HCT116 (cell line): ENCODE data around the gene VWA7. TPM values are rescaled to one million over a fixed set of nuclear protein-coding genes. Genes with fewer than 3 reads are reported as not detected.

Experiments
- ATAC-seq: fragments of 200-7000 bp; cut with Tn5 transposase; 2 replicates; pipeline ENCODE4 v1.9.1; 2020; ENCODE audit warnings: mild to moderate bottlenecking, moderate library complexity
- BruUV-seq: library from RNA; stranded (reverse); fragments of 400-500 nt; replicated peaks from 2 replicates; lab custom pipeline; 2021; lab: Mats Ljungman, UMichigan
- CTCF ChIA-PET: fragments of 300-600 bp; sonication (Branson Sonifier 250); formaldehyde crosslinking; loops from one replicate; lab custom pipeline; 2021; ENCODE audit warnings: antibody characterized with exemption; lab: Charles Lee
- POLR2A ChIA-PET: fragments of 300-600, 350-600 bp; sonication (Branson Sonifier 250); formaldehyde crosslinking; loops from one replicate; lab custom pipeline; 2021; ENCODE audit warnings: antibody characterized with exemption; lab: Charles Lee
- RAD21 ChIA-PET, 2 experiments: fragments of 300-600 bp; sonication (Branson Sonifier 250); formaldehyde crosslinking; loops; one replicate each; lab custom pipeline; 2023; ENCODE audit warnings: low total read pairs in 2 of 2; ENCODE audit not compliant: uncharacterized antibody in 2 of 2, unreplicated experiment in 2 of 2, low non-redundant PET in 1 of 2; lab: Charles Lee
- DNase-seq: peaks from one replicate; pipeline ENCODE4 v3.0.0-alpha.2; 2010; ENCODE audit warnings: low read depth, low spot score
- H2AFZ ChIP-seq: fragments of 200-600 bp; shearing (Covaris generic), sonication (generic); 2 replicates; pipeline ENCODE4 v1.6.1; 2017; ENCODE audit warnings: low read depth, mixed run types, mixed read lengths, antibody characterized with exemption, low read length; ENCODE audit not compliant: poor library complexity, severe bottlenecking
- H3K27ac ChIP-seq: 2 replicates; pipeline ENCODE4 v1.5.1; 2012; ENCODE audit warnings: low read depth, low read length
- H3K27me3 ChIP-seq: fragments of 200-600 bp; sonication (generic); 2 replicates; pipeline ENCODE4 v1.6.1; 2016; ENCODE audit warnings: mixed run types, low read length, mixed read lengths; ENCODE audit not compliant: insufficient read depth
- H3K36me3 ChIP-seq, 2 experiments: fragments of 200-500 bp in 1 of 2; fragments of 200-600 bp in 1 of 2; sonication (Bioruptor generic) in 1 of 2; sonication (generic) in 1 of 2; 2 replicates each; pipeline versions ENCODE4 v1.5.1 to v1.6.1; 2014 to 2016; ENCODE audit warnings: low read length in 2 of 2, inconsistent platforms in 1 of 2, mixed read lengths in 1 of 2, mixed run types in 1 of 2; ENCODE audit not compliant: insufficient read depth in 2 of 2, control insufficient read depth in 1 of 2
- H3K4me1 ChIP-seq, 2 experiments: fragments of 200-600 bp in 1 of 2; sonication (generic) in 1 of 2; 2 replicates each; pipeline versions ENCODE4 v1.5.1 to v1.6.1; 2012 to 2017; ENCODE audit warnings: low read length in 2 of 2, inconsistent platforms in 1 of 2, mild to moderate bottlenecking in 1 of 2, mixed read lengths in 1 of 2, mixed run types in 1 of 2, moderate library complexity in 1 of 2; ENCODE audit not compliant: insufficient read depth in 2 of 2, control insufficient read depth in 1 of 2
- H3K4me2 ChIP-seq: fragments of 200-600 bp; sonication (generic); 2 replicates; pipeline ENCODE4 v1.6.1; 2017; ENCODE audit warnings: mixed run types, low read length, mixed read lengths
- H3K4me3 ChIP-seq, 2 experiments: fragments of 200-600 bp in 1 of 2; sonication (generic) in 1 of 2; replicated peaks in 1 of 2; 2 replicates each; pipeline ENCODE4 v1.5.1; 2011 to 2016; ENCODE audit warnings: low read length in 2 of 2, control low read depth in 1 of 2, low read depth in 1 of 2, mild to moderate bottlenecking in 1 of 2, mixed read lengths in 1 of 2, mixed run types in 1 of 2
- H3K79me2 ChIP-seq: fragments of 200-600 bp; sonication (generic); 2 replicates; pipeline ENCODE4 v1.6.1; 2017; ENCODE audit warnings: mild to moderate bottlenecking, mixed run types, low read length, moderate library complexity, mixed read lengths; ENCODE audit not compliant: insufficient read depth
- H3K9ac ChIP-seq: fragments of 200-600 bp; sonication (generic); 2 replicates; pipeline ENCODE4 v1.6.1; 2016; ENCODE audit warnings: low read length, mixed read lengths
- H3K9me2 ChIP-seq: fragments of 200-600 bp; sonication (generic), shearing (Covaris generic); 2 replicates; pipeline ENCODE4 v1.6.1; 2017; ENCODE audit warnings: mixed run types, mild to moderate bottlenecking, moderate library complexity; ENCODE audit not compliant: insufficient read depth
- H3K9me3 ChIP-seq, 2 experiments: fragments of 200-500 bp in 1 of 2; fragments of 200-600 bp in 1 of 2; sonication (Bioruptor generic) in 1 of 2; sonication (generic) in 1 of 2; 2 replicates each; pipeline ENCODE4 v1.6.1; 2014 to 2017; ENCODE audit warnings: low read length in 2 of 2, mixed read lengths in 2 of 2, inconsistent platforms in 1 of 2, low read depth in 1 of 2, mild to moderate bottlenecking in 1 of 2, mixed run types in 1 of 2, moderate library complexity in 1 of 2; ENCODE audit not compliant: control insufficient read depth in 1 of 2, insufficient read depth in 1 of 2
- H4K20me1 ChIP-seq: fragments of 200-600 bp; sonication (generic), shearing (Covaris generic); 2 replicates; pipeline ENCODE4 v1.6.1; 2017; ENCODE audit warnings: mixed run types, mild to moderate bottlenecking, moderate library complexity; ENCODE audit not compliant: insufficient read depth
- CBX3 ChIP-seq: IDR thresholded peaks from 2 replicates; pipeline ENCODE4 v1.6.1; 2012; ENCODE audit warnings: low read depth
- CEBPB ChIP-seq: IDR thresholded peaks from 2 replicates; pipeline ENCODE4 v1.6.1; 2012; ENCODE audit warnings: low read depth
- EGR1 ChIP-seq: IDR thresholded peaks from 2 replicates; pipeline ENCODE4 v1.6.1; 2012; ENCODE audit warnings: low read depth
- ELF1 ChIP-seq: IDR thresholded peaks from 2 replicates; pipeline ENCODE4 v1.6.1; 2012; ENCODE audit warnings: low read depth, borderline replicate concordance
- FOSL1 ChIP-seq: IDR thresholded peaks from 2 replicates; pipeline ENCODE4 v1.6.1; 2012; ENCODE audit warnings: low read depth
- JUND ChIP-seq: IDR thresholded peaks from 2 replicates; pipeline ENCODE4 v1.6.1; 2012
- POLR2A ChIP-seq: IDR thresholded peaks from 2 replicates; pipeline ENCODE4 v1.7.0; 2011; ENCODE audit warnings: borderline replicate concordance; ENCODE audit not compliant: insufficient read depth, insufficient read length; ENCODE audit errors: extremely low read depth
- RAD21 ChIP-seq: IDR thresholded peaks from 2 replicates; pipeline ENCODE4 v1.6.1; 2012; ENCODE audit warnings: low read depth, mild to moderate bottlenecking
- SRF ChIP-seq: IDR thresholded peaks from 2 replicates; pipeline ENCODE4 v1.6.1; 2012; ENCODE audit warnings: low read depth
- YY1 ChIP-seq: IDR thresholded peaks from 2 replicates; pipeline ENCODE4 v1.6.1; 2011; ENCODE audit warnings: low read length, low read depth, moderate library complexity, mild to moderate bottlenecking; ENCODE audit not compliant: insufficient replicate concordance; ENCODE audit errors: extremely low read depth
- ZFX ChIP-seq: fragments of 450-650 bp; IDR thresholded peaks from 2 replicates; pipeline ENCODE4 v1.6.1; 2017
- ZNF274 ChIP-seq: fragments of 200-500 bp; sonication (Bioruptor generic); IDR thresholded peaks from 2 replicates; pipeline ENCODE4 v1.6.1; 2014; ENCODE audit warnings: mild to moderate bottlenecking, low read depth, low read length, inconsistent platforms
- intact Hi-C: fragments of 100-400 bp; cut with micrococcal nuclease; formaldehyde crosslinking; loops from 2 replicates; pipeline ENCODE4 v1.10.0; 2022
- total RNA-seq: library from RNA; stranded (reverse); gene quantifications from one replicate; pipeline ENCODE4 v1.2.1, GENCODE V29; 2021; ENCODE audit not compliant: unreplicated experiment
- TF ChIP-seq, protein P1 (sequence below): IDR thresholded peaks from 2 replicates; pipeline ENCODE4 v1.6.1; 2012
- TF ChIP-seq, protein P2 (sequence below), 3 experiments: fragments of 200-600 bp in 1 of 3; sonication (generic) in 1 of 3; IDR thresholded peaks in 2 of 3; conservative IDR thresholded peaks in 1 of 3; 2 replicates each; pipeline ENCODE4 v1.5.1; 2012 to 2017; ENCODE audit warnings: low read depth in 2 of 3, low read length in 2 of 3, antibody characterized with exemption in 1 of 3, borderline replicate concordance in 1 of 3, control low read depth in 1 of 3, mild to moderate bottlenecking in 1 of 3, mixed read lengths in 1 of 3, mixed run types in 1 of 3, moderate library complexity in 1 of 3; ENCODE audit not compliant: insufficient read depth in 1 of 3

The VWA7 gene
- total RNA-seq, 1 experiment from 2014 or later, result 14.6 TPM

DNA sequence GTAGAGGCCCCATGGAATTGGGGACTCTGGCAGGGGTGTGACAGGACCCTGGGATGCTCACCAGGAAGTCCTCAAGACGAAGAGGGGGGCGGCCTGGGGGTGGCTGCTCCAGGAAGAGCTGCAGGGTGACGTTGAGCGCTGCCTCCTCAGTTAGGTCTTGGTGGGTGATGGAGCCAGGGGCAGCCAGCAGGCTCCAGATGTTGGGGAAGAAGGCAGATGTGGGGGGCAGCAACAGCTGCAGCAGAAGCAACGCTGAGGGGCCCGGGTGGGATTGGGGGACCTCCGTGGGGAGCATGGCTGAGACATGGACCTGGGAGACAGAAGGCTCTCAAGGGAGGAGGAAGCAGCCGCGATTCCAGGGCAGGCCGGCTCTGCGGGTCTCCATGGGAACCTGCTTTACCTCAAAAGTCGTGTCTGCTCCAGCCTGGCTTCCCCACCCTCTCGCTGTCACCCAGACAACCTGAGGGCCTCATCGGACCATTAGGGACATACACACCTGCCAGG is 591 bp downstream of the VWA7 start:
- H3K79me2 ChIP-seq, result no peaks in the 10 kb centered on the region
- no peaks in the 10 kb centered on the region for H4K20me1 ChIP-seq
- CTCF ChIA-PET, result interaction anchor here (1.3 kb wide), 1 partner anchor 19 kb away, joined by 3 read pairs; the partner anchor contains the start of gene VARS1
- POLR2A ChIA-PET, result interaction anchor here (1.4 to 2.0 kb wide), 3 partner anchors 10 to 51 kb away, joined by 4 to 16 read pairs (median 4); partner anchors contain the start of genes HSPA1B and VARS1
- TF ChIP-seq SRF (no peak), JUND (no peak), CEBPB (no peak), FOSL1 (no peak), CBX3 (no peak), RAD21 (no peak), ELF1 (no peak), EGR1 (no peak), ZNF274 (no peak), ZFX (no peak), YY1 (no peak), POLR2A (no peak)
- TF ChIP-seq, protein P1, sequence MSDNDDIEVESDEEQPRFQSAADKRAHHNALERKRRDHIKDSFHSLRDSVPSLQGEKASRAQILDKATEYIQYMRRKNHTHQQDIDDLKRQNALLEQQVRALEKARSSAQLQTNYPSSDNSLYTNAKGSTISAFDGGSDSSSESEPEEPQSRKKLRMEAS, result no peak
- TF ChIP-seq, protein P2, sequence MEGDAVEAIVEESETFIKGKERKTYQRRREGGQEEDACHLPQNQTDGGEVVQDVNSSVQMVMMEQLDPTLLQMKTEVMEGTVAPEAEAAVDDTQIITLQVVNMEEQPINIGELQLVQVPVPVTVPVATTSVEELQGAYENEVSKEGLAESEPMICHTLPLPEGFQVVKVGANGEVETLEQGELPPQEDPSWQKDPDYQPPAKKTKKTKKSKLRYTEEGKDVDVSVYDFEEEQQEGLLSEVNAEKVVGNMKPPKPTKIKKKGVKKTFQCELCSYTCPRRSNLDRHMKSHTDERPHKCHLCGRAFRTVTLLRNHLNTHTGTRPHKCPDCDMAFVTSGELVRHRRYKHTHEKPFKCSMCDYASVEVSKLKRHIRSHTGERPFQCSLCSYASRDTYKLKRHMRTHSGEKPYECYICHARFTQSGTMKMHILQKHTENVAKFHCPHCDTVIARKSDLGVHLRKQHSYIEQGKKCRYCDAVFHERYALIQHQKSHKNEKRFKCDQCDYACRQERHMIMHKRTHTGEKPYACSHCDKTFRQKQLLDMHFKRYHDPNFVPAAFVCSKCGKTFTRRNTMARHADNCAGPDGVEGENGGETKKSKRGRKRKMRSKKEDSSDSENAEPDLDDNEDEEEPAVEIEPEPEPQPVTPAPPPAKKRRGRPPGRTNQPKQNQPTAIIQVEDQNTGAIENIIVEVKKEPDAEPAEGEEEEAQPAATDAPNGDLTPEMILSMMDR (IDR thresholded peaks at IDR 0.05 in 2 of 3, conservative IDR thresholded peaks at IDR 0.05 in 1 of 3; ENCODE audit: borderline replicate concordance in 1 of 3, insufficient read depth in 1 of 3, low read depth in 2 of 3, low read length in 2 of 3), result no peak
- H3K27me3 ChIP-seq, result no peaks in the 10 kb centered on the region
- TSS peak; percentile 54 for BruUV-seq
- H3K9me2 ChIP-seq, result no peaks in the 10 kb centered on the region
- H3K9ac ChIP-seq, result peak overlapping the region; percentile 64
- H3K4me1 ChIP-seq, result peaks cover 43 to 59% of the 10 kb centered on the region in 2 experiments
- H3K9me3 ChIP-seq, result no peaks in the 10 kb centered on the region
- intact Hi-C loops, result no loop called here
- peak overlapping the region; percentile 79 for H3K4me2 ChIP-seq
- no peak overlapping the region for H2AFZ ChIP-seq
- peak overlapping the region; percentile 79 for H3K27ac ChIP-seq
- peaks cover 1 to 26% of the 10 kb centered on the region in 2 experiments; a peak in 2 of 4 replicates for H3K36me3 ChIP-seq
- RAD21 ChIA-PET, result no interaction called here
- peak; percentile 34 for ATAC-seq
- peak overlapping the region; percentile 40 to 56 for H3K4me3 ChIP-seq
- DNase-seq, result no peak
